ENCODE results near the gene OR10H3.

- TF ChIP-seq CTCF (IDR thresholded peaks at IDR 0.05; ENCODE audit: low read depth, low read length) (peak; percentile 6; the same call in 1 of the 2 replicates), EZH2phosphoT487 (IDR thresholded peaks at IDR 0.05; ENCODE audit: low read depth) (no peak)
Measured at GRCh38 chr19:15702534-15702930, 35.3 kb upstream of the OR10H3 start.
